ENCODE data around the gene BEND7. TPM values are rescaled to one million over a fixed set of nuclear protein-coding genes. Genes with fewer than 3 reads are reported as not detected.

The BEND7 gene
- total RNA-seq, 1 donor from 2014 or later, result 15.8 TPM

DNA sequence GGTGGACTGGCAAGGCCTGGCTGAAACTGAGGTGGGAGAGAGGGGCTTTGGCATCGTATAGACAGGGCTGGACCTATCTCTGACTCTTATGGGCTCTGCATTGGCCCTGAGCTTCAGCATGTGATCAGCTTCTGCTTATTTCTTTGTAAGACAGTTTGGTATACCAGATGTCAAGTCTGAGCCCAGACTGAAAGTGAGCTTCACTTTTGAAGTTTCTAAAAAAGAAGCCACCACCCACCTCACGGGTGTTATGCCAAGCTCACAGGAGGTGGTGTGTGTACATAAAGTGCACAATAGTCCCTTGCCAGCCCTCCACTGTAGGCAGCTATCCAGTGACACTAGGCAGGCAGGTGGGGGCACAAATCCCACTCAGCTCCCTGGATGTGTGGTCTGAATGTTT lies 112.1 kb downstream of the BEND7 start:
- H3K4me1 Mint-ChIP-seq (ENCODE audit: low read depth), result no peaks in the 10 kb centered on the region
- H3K36me3 Mint-ChIP-seq (ENCODE audit: low read depth), result peaks cover 2% of the 10 kb centered on the region
- TF ChIP-seq, protein P1, sequence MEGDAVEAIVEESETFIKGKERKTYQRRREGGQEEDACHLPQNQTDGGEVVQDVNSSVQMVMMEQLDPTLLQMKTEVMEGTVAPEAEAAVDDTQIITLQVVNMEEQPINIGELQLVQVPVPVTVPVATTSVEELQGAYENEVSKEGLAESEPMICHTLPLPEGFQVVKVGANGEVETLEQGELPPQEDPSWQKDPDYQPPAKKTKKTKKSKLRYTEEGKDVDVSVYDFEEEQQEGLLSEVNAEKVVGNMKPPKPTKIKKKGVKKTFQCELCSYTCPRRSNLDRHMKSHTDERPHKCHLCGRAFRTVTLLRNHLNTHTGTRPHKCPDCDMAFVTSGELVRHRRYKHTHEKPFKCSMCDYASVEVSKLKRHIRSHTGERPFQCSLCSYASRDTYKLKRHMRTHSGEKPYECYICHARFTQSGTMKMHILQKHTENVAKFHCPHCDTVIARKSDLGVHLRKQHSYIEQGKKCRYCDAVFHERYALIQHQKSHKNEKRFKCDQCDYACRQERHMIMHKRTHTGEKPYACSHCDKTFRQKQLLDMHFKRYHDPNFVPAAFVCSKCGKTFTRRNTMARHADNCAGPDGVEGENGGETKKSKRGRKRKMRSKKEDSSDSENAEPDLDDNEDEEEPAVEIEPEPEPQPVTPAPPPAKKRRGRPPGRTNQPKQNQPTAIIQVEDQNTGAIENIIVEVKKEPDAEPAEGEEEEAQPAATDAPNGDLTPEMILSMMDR (IDR thresholded peaks at IDR 0.05), result no peak
- H3K4me3 Mint-ChIP-seq (ENCODE audit: unreplicated experiment), result no peak overlapping the region
- no peak overlapping the region for H3K27ac Mint-ChIP-seq (ENCODE audit: unreplicated experiment)
- peaks cover 11% of the 10 kb centered on the region for H3K9me3 Mint-ChIP-seq (ENCODE audit: low read depth)
- H3K27me3 Mint-ChIP-seq (ENCODE audit: low read depth), result peaks cover 10% of the 10 kb centered on the region
- no peak for DNase-seq (ENCODE audit: low spot score)

DNA sequence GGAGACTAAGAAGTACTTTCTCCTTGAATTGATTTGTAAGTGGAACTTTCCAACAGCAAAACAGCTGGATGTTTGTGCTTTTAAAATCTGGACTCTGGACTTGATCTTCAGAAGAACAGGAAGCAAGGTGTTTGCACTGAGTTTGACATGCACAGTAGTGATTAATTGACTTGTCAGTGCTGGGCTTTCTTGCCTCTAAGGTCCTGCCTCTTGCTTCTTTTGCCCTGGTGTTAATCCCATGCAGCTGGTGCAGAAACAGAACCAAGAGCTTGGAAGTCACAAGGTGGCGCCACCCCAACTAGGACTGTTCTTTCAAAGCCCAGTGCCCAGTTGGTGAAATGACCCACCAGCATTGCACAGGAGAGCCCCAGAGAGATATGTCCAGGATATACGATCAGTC lies 114.0 kb downstream of the BEND7 start:
- no peak for DNase-seq (ENCODE audit: low spot score)
- no peak overlapping the region for H3K4me3 Mint-ChIP-seq (ENCODE audit: unreplicated experiment)
- H3K27me3 Mint-ChIP-seq (ENCODE audit: low read depth), result peaks cover 11% of the 10 kb centered on the region
- no peak overlapping the region for H3K27ac Mint-ChIP-seq (ENCODE audit: unreplicated experiment)
- H3K9me3 Mint-ChIP-seq (ENCODE audit: low read depth), result peaks cover 11% of the 10 kb centered on the region
- H3K4me1 Mint-ChIP-seq (ENCODE audit: low read depth), result no peaks in the 10 kb centered on the region
- H3K36me3 Mint-ChIP-seq (ENCODE audit: low read depth), result peaks cover 2% of the 10 kb centered on the region
- TF ChIP-seq, protein P1 (IDR thresholded peaks at IDR 0.05), result peak; percentile 42

DNA sequence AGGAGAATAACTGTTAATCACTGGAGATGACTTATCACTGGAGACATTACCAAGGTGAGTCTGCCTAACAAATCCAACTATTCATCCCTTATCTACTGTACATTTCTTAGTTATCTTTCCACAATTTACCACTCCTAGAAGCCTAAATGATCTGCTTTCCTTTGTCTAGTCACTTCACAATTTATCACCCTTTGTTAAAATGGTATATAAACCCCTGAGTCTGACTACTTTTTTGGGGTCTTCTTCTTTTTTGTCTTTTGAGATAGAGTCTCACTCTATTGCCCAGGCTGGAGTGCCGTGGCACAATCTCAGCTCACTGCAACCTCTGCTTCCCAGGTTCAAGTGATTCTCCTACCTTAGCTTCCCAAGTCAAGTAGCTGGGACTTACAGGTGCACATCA lies 114.7 kb downstream of the BEND7 start:
- TF ChIP-seq, protein P1 (IDR thresholded peaks at IDR 0.05), result no peak
- no peak for DNase-seq (ENCODE audit: low spot score)
- Mint-ChIP-seq H3K36me3 (ENCODE audit: low read depth) (peaks cover 2% of the 10 kb centered on the region), H3K27me3 (ENCODE audit: low read depth) (peaks cover 11% of the 10 kb centered on the region), H3K9me3 (ENCODE audit: low read depth) (peaks cover 11% of the 10 kb centered on the region), H3K4me1 (ENCODE audit: low read depth) (no peaks in the 10 kb centered on the region), H3K4me3 (ENCODE audit: unreplicated experiment) (no peak overlapping the region), H3K27ac (ENCODE audit: unreplicated experiment) (no peak overlapping the region)

- peaks cover 2% of the 10 kb centered on the region for H3K36me3 Mint-ChIP-seq (ENCODE audit: low read depth)
- DNase-seq (ENCODE audit: low spot score), result no peak
- H3K9me3 Mint-ChIP-seq (ENCODE audit: low read depth), result peaks cover 11% of the 10 kb centered on the region
- TF ChIP-seq, protein P1 (IDR thresholded peaks at IDR 0.05), result no peak
- H3K4me1 Mint-ChIP-seq (ENCODE audit: low read depth), result no peaks in the 10 kb centered on the region
- H3K27ac Mint-ChIP-seq (ENCODE audit: unreplicated experiment), result no peak overlapping the region
- H3K27me3 Mint-ChIP-seq (ENCODE audit: low read depth), result peaks cover 14% of the 10 kb centered on the region
- no peak overlapping the region for H3K4me3 Mint-ChIP-seq (ENCODE audit: unreplicated experiment)
Measured at GRCh38 chr10:13412894-13413293, 115.9 kb downstream of the BEND7 start.

GRCh38 chr10:13404791-13405190 lies 124.0 kb downstream of the BEND7 start:
- H3K27ac Mint-ChIP-seq (ENCODE audit: unreplicated experiment), result no peak overlapping the region
- no peak overlapping the region for H3K4me3 Mint-ChIP-seq (ENCODE audit: unreplicated experiment)
- TF ChIP-seq, protein P1 (IDR thresholded peaks at IDR 0.05), result no peak
- H3K27me3 Mint-ChIP-seq (ENCODE audit: low read depth), result peaks cover 9% of the 10 kb centered on the region
- peaks cover 10% of the 10 kb centered on the region for H3K9me3 Mint-ChIP-seq (ENCODE audit: low read depth)
- no peak for DNase-seq (ENCODE audit: low spot score)
- H3K36me3 Mint-ChIP-seq (ENCODE audit: low read depth), result peaks cover 4% of the 10 kb centered on the region
- H3K4me1 Mint-ChIP-seq (ENCODE audit: low read depth), result no peaks in the 10 kb centered on the region

Measured in chondrocyte (in vitro differentiated cells).